HepG2 (cell line): ENCODE measurements around the gene SKIC2. TPM values are rescaled to one million over a fixed set of nuclear protein-coding genes. Genes with fewer than 3 reads are reported as not detected.

Source experiments
- AGO1 ChIP-seq: fragments of 200-400 bp; formaldehyde crosslinking; IDR thresholded peaks from 2 replicates; pipeline ENCODE4 v1.6.1; 2017; ENCODE audit warnings: mild to moderate bottlenecking, low read depth, low read length, moderate library complexity; ENCODE audit not compliant: poor library complexity, severe bottlenecking
- AGO2 ChIP-seq: fragments of 200-400 bp; formaldehyde crosslinking; optimal IDR thresholded peaks from 2 replicates; pipeline ENCODE3; 2017; ENCODE audit warnings: mild to moderate bottlenecking, low read depth, low read length, moderate library complexity
- ARNT ChIP-seq: fragments of 450-650 bp; IDR thresholded peaks from 2 replicates; pipeline ENCODE4 v1.6.1; 2017
- HNF4G ChIP-seq, 2 experiments: sonication (generic) in 1 of 2; formaldehyde crosslinking in 1 of 2; IDR thresholded peaks; 2 replicates each; pipeline versions ENCODE4 v1.4.0 to v1.6.1; 2011 to 2020; ENCODE audit warnings: borderline replicate concordance in 2 of 2, low read depth in 2 of 2, mild to moderate bottlenecking in 2 of 2, low read length in 1 of 2, missing genetic modification reagents in 1 of 2, moderate library complexity in 1 of 2
- IKZF5 ChIP-seq: IDR thresholded peaks from 2 replicates; pipeline ENCODE4 v1.6.1; 2018; ENCODE audit warnings: missing genetic modification reagents, mild to moderate bottlenecking, missing compliant biosample characterization
- KDM4B ChIP-seq: sonication (generic); formaldehyde crosslinking; IDR thresholded peaks from 2 replicates; pipeline ENCODE4 v1.4.0; 2020; ENCODE audit warnings: missing genetic modification reagents
- NCOR1 ChIP-seq: fragments of 200-600 bp; sonication (generic); IDR thresholded peaks from 2 replicates; pipeline ENCODE4 v1.7.0; 2017; ENCODE audit warnings: antibody characterized with exemption, low read length, borderline replicate concordance
- NFYB ChIP-seq: sonication (generic); formaldehyde crosslinking; IDR thresholded peaks from 2 replicates; pipeline ENCODE4 v1.4.0; 2020; ENCODE audit warnings: missing genetic modification reagents
- NKX3-1 ChIP-seq: sonication (generic); formaldehyde crosslinking; IDR thresholded peaks from 2 replicates; pipeline ENCODE4 v1.5.0; 2020; ENCODE audit warnings: missing genetic modification reagents
- REPIN1 ChIP-seq: sonication (generic); formaldehyde crosslinking; IDR thresholded peaks from 2 replicates; pipeline ENCODE4 v1.8.0; 2022; ENCODE audit warnings: missing genetic modification reagents, low read depth, mild to moderate bottlenecking, borderline replicate concordance
- USF2 ChIP-seq, 2 experiments: sonication (generic) in 1 of 2; formaldehyde crosslinking in 1 of 2; IDR thresholded peaks; 2 replicates each; pipeline versions ENCODE4 v1.5.1 to v1.6.1; 2011 to 2020; ENCODE audit warnings: borderline replicate concordance in 1 of 2, low read depth in 1 of 2, low read length in 1 of 2, mild to moderate bottlenecking in 1 of 2, missing genetic modification reagents in 1 of 2, moderate library complexity in 1 of 2
- ZBTB42 ChIP-seq: sonication (generic); formaldehyde crosslinking; IDR thresholded peaks from 2 replicates; pipeline ENCODE4 v1.5.0; 2020; ENCODE audit warnings: mild to moderate bottlenecking, missing genetic modification reagents
- ZC3H13 ChIP-seq: sonication (generic); formaldehyde crosslinking; IDR thresholded peaks from 2 replicates; pipeline ENCODE4 v1.8.1; 2023; ENCODE audit warnings: mild to moderate bottlenecking, missing genetic modification reagents, moderate library complexity
- ZNF788 ChIP-seq: sonication (generic); formaldehyde crosslinking; IDR thresholded peaks from 2 replicates; pipeline ENCODE4 v1.5.0; 2020; ENCODE audit warnings: mild to moderate bottlenecking, missing genetic modification reagents, borderline replicate concordance
- polyA plus RNA-seq, 8 experiments: library from polyadenylated mRNA; depleted of rRNA in 3 of 8; stranded (reverse) in 7 of 8; unstranded in 1 of 8; fragments of >200 nt; fragmentation: Illumina TruSeq in 4 of 8; extraction: Trizol in 4 of 8; gene quantifications; 2 replicates each; pipeline versions ENCODE4 v1.2.1 to v1.2.3, GENCODE V29; 2011 to 2016; ENCODE audit warnings: low read depth in 4 of 8, missing spikeins in 1 of 8, mixed read lengths in 1 of 8; ENCODE audit not compliant: insufficient read depth in 1 of 8
- total RNA-seq, 5 experiments: library from RNA; depleted of rRNA; stranded (reverse); fragments of >200 nt; fragmentation: Illumina TruSeq; extraction: Trizol; gene quantifications; 2 replicates each; pipeline ENCODE4 v1.2.3, GENCODE V29; 2016; ENCODE audit warnings: low read depth in 1 of 5
- TF ChIP-seq, protein P1 (sequence below): sonication (generic); formaldehyde crosslinking; conservative IDR thresholded peaks from 2 replicates; pipeline ENCODE4 v1.8.0; 2022; ENCODE audit warnings: low read depth, missing genetic modification reagents
- TF ChIP-seq, protein P2 (sequence below): sonication (generic); formaldehyde crosslinking; IDR thresholded peaks from 2 replicates; pipeline ENCODE4 v1.4.0; 2020; ENCODE audit warnings: missing genetic modification reagents

The SKIC2 gene
- total and polyA plus RNA-seq, 2 of the 13 experiments (the other 11 are each of a cell fraction or from before 2014, with no cell fraction given): 67.1 to 68.4 TPM

- TF ChIP-seq USF2 (IDR thresholded peaks at IDR 0.05; ENCODE audit: low read depth, low read length): no peak
- no peak for TF ChIP-seq USF2 (CRISPR knock-in tag; IDR thresholded peaks at IDR 0.05; ENCODE audit: borderline replicate concordance)
- TF ChIP-seq AGO1: peak; percentile 27
- no peak for TF ChIP-seq NKX3-1
- no peak for TF ChIP-seq IKZF5 (CRISPR knock-in tag)
- peak; percentile 27; the same call in 1 of the 2 replicates for TF ChIP-seq ZC3H13 (CRISPR knock-in tag)
- TF ChIP-seq HNF4G (IDR thresholded peaks at IDR 0.05; ENCODE audit: borderline replicate concordance, low read depth, low read length): no peak
- TF ChIP-seq HNF4G (CRISPR knock-in tag; IDR thresholded peaks at IDR 0.05; ENCODE audit: borderline replicate concordance, low read depth): no peak
- 0 out of 2 replicates have a peak, but pooled peaks have one; percentile 51 for TF ChIP-seq ZBTB42 (CRISPR knock-in tag)
- TF ChIP-seq, protein P1, sequence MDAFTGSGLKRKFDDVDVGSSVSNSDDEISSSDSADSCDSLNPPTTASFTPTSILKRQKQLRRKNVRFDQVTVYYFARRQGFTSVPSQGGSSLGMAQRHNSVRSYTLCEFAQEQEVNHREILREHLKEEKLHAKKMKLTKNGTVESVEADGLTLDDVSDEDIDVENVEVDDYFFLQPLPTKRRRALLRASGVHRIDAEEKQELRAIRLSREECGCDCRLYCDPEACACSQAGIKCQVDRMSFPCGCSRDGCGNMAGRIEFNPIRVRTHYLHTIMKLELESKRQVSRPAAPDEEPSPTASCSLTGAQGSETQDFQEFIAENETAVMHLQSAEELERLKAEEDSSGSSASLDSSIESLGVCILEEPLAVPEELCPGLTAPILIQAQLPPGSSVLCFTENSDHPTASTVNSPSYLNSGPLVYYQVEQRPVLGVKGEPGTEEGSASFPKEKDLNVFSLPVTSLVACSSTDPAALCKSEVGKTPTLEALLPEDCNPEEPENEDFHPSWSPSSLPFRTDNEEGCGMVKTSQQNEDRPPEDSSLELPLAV (CRISPR knock-in tag): no peak
- no peak for TF ChIP-seq ARNT
- no peak for TF ChIP-seq ZNF788
- TF ChIP-seq, protein P2, sequence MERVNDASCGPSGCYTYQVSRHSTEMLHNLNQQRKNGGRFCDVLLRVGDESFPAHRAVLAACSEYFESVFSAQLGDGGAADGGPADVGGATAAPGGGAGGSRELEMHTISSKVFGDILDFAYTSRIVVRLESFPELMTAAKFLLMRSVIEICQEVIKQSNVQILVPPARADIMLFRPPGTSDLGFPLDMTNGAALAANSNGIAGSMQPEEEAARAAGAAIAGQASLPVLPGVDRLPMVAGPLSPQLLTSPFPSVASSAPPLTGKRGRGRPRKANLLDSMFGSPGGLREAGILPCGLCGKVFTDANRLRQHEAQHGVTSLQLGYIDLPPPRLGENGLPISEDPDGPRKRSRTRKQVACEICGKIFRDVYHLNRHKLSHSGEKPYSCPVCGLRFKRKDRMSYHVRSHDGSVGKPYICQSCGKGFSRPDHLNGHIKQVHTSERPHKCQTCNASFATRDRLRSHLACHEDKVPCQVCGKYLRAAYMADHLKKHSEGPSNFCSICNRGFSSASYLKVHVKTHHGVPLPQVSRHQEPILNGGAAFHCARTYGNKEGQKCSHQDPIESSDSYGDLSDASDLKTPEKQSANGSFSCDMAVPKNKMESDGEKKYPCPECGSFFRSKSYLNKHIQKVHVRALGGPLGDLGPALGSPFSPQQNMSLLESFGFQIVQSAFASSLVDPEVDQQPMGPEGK: 0 out of 2 replicates have a peak, but pooled peaks have one; percentile 4
- 0 out of 2 replicates have a peak, but pooled peaks have one; percentile 11 for TF ChIP-seq NFYB
- no peak for TF ChIP-seq REPIN1 (CRISPR knock-in tag)
- no peak for TF ChIP-seq NCOR1
- TF ChIP-seq KDM4B (CRISPR knock-in tag): no peak
- TF ChIP-seq AGO2: peak; percentile 89
These were observed 11.8 kb downstream of the SKIC2 start (continued) for GRCh38 chr6:31970604-31971271.
